Hindlimb muscle (tissue), 1 donor: Measurements from ENCODE around the gene SEPTIN12. TPM values are rescaled to one million over a fixed set of nuclear protein-coding genes. Genes with fewer than 3 reads are reported as not detected.

Experiments used
- DNase-seq: peaks from one replicate; pipeline ENCODE4 v3.0.0-alpha.2; 2013
- polyA plus RNA-seq: library from polyadenylated mRNA; unstranded; fragments of 120-200 nt; gene quantifications from one replicate; pipeline ENCODE4 v1.2.1, GENCODE V29; 2013; ENCODE audit not compliant: insufficient read length

Gene SEPTIN12, protein sequence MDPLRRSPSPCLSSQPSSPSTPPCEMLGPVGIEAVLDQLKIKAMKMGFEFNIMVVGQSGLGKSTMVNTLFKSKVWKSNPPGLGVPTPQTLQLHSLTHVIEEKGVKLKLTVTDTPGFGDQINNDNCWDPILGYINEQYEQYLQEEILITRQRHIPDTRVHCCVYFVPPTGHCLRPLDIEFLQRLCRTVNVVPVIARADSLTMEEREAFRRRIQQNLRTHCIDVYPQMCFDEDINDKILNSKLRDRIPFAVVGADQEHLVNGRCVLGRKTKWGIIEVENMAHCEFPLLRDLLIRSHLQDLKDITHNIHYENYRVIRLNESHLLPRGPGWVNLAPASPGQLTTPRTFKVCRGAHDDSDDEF
- not detected for polyA plus RNA-seq

DNA sequence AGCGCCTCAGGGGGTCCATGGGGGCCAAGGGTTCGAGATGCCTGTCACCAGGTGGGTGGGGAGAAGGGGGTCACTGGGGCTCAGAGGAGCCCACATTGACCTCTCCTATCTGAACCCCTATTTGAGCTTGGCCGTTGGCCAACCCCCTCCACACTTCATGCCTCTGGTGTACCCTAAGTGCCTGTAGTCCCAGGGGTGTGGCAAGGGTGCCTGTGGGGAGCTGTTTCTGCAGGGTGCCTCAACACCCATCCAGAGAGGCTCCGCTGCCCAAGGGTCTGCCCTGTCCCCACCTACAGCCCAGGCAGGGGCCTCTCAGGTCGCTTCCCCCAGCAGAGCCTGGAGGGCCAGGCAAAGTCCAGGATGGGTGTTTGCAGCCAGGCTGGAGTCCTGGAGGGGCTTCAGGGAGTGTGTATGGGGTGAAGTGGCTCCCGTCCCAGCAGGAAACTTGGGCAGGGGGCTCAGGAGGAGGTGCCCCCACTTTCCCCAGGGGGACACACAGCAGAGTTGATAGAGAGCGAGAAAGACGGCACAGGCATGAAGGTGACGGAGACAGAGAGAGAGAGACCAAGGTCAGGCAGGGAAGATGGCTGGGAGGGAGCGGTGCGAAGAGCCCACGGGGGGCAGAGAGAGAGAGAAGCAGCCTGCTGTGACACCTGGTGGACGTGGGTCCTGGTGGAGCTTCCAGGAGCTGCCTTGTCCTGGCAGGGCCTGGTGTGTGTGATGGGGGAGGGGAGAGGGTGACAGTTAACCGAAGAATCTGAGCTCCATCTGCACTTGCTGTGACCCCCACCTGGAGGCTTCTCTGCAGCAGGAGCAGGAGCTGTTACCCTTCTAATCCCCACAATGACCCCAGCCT, at the start of gene SEPTIN12:
TSS of gene SEPTIN12 (minus strand) at position 719 of the 856 bp plus-strand sequence. CDS start at position 19, 700 bp downstream.
- DNase-seq, result no peak

DNA sequence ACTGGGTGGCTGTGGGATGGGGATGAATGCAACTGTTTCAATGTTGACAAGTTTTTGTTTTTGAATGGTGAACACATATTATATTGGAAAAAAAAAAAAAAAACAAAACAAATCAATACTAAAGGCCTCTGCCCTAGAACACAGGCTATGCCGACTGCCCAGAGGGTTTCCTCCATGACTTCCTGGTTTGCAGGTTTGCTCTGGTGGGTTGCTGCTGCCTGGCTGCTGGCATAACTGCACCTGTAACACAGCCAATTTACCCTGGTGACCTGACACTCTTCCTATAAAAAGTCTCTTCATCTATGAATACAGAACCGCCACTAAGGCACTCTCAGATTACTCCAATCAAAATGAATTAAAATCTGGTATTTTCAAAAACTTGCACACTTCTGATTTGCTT, 48.6 kb upstream of the SEPTIN12 start:
- DNase-seq, result no peak

DNA sequence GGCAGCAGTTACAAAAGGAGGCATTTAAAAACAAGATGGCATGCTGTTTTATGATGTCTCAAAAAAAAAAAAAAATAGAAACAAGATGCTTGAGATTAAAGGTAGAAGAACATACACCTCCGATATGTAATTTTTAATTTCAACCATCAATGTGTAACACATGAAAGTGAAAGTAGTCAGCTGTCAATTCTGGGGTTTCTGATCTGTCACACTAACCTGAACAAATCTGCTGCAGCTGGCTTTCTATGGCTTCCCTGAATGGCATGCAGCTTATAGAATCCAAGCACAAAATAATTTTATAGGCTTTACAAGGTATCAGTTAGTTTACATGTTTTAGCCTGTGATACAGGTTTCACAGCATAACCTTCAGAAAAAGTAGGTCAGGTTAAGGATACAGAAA, 45.4 kb upstream of the SEPTIN12 start:
- no peak for DNase-seq

DNA sequence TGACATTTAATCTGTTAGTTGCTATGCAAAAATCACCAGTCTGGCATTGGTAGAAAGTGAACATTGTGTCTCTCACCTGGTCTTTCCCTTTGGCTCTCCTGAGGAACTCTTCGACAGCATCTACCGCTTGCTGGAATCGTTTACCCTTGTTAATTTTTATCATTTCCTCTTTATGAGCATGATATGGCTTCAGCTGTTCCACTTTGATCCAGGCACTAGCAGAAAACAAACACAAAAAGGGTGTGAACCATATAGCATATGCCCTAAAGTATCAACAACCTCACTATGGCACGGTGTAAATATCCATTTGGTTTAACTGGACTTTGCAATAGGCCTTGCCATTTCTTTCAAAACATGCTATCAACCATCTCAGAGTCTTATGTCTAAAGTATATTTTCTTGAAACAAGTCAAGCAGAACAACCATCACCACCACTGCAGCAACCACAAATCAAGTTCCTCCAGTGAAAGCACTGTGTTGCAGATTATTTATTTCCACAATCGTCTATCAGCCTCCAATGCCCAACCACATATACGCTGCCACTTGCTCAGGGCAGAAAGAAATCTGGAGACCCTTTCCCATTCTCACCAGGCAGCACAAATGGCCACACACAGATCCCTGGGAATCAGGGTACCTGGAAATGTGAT, 44.7 kb upstream of the SEPTIN12 start:
- DNase-seq, result no peak

DNA sequence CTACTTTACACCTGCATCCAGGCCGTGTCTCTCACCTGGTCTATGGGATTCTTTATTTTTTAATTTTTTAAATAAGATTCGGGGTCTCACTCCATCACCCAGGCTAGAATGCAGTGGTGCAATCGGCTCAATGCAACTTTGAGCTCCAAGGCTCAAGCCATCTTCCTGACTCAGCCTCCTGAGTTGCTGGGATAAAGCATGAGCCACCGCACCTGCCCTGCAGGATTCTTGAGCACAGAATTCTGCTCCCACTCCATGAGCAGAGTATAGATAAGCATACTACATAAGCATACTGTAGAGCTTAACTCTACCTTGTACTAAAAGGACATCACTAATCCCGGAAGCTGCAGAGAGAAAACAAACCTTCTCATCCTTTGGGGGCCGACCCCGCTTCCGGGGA, 43.5 kb upstream of the SEPTIN12 start:
- no peak for DNase-seq

DNA sequence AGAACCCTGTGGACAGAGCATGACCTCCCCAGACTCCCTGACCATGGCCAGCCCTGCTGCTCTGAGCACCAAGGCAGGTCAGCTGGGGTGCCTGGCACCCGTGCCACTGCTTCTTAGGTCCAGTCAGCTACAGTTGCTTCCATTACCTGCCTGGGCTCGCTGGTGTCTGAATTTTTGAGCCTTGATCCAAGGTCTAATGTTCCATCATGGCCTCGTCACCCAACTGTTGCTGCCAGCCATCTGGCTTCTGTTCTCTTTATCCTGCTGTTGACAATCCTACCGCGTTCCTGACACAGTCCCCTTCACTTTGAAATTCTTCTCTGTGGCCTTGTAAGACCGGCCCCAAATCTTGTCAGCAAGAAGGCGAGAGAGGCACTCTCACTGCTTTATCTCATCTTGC, 42.3 kb upstream of the SEPTIN12 start:
- DNase-seq, result no peak

DNA sequence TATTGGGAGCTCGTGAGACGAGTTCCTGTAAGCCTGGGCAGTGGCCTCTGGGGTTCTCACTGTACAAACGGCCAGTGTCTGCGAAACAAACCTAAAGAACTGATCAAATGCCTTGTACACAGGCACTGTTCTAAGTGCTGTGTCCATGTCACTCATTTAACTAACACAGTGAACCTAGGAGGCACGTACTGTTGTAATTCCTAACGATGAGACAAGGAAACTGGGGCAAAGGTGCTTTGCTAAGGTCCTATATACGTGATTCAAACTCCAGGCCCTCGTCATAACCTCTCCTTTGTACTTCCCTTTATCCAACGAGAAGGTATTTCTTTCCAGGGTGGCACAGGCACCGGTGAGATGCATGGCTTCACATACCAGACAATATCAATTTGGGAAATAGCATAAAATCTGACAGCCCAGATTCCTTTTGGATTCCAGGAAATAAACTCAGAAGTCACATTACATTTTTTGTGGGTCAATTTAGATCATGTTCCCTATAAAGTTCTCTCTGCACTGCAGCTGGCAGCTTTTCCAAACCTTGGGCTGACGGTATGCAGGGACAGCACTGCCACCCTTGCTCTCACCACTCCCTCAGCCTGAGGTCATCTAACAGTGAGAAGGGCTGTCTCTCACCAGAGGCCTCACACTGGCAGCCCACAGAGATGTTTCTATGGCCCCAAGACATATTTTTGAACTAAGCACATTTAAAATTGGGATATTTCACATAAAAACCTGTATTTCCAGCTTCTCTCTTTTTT, 40.6 kb upstream of the SEPTIN12 start:
- DNase-seq, result no peak

DNA sequence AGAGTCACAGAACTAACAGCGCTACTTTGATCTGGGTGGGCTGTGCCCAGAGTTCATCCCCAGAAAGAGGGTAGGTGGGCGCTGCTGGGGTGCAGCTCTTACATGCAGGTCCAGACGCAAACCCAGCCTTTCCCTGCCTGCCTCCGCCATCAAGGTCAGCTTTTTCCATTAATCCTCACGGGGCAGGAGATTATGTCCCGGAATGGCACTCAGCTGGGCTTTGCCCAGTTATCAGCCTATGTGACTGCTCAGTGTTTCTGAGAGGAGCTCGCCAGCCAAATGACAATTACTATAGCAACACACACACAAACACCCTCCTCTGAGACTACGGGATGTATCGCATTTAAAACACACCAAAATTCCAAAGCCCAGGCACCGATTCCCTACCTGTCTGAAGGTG, 38.8 kb upstream of the SEPTIN12 start:
- DNase-seq, result no peak

DNA sequence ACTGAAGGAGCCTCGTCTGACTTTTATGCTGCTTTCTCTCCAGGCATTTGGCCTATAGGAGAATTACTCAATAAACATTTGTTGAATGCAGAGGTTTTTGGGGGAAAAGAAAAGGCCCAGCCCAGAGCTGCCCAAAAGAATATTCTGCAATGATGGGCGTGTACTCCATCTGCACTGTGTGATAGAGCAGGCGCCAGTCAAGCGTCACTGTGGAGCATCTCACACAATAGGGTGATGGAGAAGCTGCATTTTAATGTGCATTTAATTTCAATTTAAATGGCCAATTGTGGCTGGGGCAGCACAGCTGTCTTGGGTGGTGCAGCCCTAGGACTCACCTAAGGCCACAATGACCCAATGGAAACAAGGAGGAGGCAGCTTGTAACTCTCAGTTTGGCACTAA, 38.4 kb upstream of the SEPTIN12 start:
- no peak for DNase-seq

DNA sequence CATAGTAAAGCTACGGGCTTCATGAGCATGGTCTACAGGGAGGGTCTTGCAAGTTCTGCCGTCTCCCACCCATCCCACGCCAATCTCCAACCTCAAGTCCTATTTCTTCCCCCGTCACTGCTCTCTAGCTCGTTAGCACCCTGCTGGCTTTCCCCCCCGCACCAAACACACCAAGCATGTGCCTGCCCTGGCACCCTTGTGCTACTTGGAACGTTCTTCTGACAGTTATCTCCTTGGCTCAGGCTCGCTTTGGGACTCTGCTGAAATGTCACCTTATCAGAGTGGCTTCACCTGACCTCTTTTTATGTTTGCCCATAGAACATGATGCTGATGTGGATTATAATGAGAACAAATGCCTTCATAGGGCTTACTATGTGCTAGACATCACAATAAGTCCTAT, 37.1 kb upstream of the SEPTIN12 start:
- DNase-seq, result no peak

DNA sequence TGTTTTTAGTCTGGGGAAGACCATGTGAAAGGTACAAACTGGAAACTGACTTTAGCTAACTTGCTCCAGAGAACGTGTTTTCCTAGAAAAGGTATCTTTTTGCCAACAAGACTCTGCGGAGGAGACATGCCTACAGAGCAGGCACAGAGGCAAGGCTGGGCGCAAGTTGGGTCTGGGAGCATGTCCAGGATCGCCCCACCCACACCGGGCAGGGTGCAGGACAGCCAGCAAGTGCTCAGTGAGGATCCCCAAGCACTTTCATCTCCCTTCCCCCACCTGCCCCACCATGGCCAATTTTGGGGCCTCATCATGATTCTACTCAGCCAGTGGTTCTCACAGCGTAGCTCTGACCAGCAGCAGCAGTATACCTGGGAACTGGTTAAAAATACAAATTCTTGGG, 32.5 kb upstream of the SEPTIN12 start:
- no peak for DNase-seq

DNA sequence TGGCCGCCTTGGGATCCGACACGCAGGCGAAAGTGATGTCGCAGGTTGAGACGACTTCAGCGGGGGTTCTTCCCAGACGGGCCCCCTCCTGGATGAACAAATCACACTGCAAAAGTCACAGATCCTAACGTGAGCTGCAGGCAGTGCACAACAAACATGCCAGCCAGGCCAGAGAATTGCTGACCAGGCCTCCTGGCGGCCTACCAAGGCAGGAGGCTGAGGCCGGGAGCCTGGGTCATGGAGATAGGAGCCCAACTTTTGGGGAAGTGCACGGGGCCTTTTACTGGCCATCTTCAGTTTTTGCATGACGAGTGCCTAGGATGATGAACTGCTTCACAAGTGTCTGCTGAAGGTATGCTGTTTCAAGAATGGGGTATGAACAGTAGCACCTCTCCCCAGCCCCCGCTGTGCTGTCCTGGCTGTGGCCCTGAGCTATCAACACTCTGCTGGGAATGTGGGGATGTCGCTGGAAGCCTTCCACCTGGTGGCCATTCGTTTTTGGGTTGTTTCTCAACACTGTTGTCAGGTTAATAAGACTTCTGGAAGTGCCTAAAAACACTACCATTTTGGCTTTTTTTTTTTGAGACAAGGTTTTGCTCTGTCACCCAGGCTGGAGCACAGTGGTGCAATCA, 26.5 kb upstream of the SEPTIN12 start:
- DNase-seq, result no peak

DNA sequence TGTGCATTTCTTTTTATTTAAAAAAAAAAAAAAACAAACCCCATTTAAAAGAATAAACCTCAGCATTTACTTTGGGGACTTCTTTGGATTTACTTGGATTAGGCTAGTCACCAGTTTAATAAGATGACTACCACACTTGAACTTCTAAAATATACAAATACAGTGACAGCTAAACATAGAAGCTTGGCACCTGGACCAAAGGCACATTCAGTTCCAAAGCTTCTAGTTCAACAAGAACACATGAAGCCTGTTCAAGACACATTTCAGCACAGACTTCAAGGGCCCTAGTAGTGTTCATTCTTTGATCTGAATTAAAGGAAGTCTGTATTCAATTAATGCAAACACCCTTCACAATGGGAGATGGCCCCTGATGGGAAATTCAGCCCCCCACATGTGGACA, 25.9 kb upstream of the SEPTIN12 start:
- no peak for DNase-seq

DNA sequence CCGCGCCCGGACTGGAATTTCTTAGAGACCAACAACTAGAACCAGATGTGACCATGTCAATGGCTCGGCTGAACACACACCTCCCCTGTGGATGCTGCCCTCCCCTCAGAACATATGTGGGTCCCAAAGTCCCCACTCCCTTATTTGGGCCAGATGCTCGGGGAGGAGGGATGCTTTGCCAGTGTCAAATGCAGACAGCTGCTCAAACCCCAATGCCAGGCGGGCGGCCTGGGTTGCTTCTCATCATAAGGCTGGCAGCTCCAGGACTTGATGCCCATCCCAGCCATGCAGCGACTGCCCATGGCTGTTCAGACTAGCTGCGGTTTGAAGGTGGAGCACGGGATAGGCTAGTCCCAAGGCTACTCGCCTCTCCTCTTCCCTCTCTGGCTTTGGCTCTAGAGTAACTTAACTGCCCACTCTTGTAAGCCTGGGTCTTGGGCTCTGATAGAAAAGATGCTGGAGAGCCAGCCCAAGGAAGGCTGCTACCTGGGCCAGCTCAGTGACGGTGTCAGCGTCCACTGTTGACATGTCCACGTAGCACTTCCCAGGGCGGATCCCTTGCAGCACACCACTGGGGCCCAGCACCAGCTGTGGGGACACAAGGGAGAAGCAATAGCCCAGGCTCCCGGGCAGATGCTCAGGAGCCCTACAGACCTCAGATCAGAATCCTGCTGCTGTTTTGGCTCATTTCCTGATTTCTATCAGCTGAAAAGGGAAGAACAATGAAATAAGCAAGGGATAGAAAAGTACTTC, 25.3 kb upstream of the SEPTIN12 start:
- DNase-seq, result no peak

DNA sequence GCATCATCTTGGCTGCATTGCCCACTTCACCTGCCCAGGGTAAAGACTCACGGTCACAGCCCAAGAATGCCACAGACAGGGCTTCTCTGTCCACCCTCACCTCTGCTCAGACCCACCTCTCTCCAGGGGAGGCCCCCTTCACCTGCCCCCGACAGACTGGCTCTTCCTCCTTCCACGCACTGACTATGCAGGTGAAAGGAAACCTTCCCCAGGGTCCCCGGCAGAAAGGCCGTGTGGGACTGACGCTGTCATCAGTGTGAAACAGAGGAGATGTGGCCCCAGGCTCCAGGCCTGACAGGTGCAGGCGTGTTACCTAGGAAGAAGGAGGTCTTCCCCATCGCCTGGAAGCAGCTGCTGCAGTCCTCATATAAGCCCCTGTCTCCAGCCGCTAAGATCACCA, 23.6 kb upstream of the SEPTIN12 start:
- no peak for DNase-seq

DNA sequence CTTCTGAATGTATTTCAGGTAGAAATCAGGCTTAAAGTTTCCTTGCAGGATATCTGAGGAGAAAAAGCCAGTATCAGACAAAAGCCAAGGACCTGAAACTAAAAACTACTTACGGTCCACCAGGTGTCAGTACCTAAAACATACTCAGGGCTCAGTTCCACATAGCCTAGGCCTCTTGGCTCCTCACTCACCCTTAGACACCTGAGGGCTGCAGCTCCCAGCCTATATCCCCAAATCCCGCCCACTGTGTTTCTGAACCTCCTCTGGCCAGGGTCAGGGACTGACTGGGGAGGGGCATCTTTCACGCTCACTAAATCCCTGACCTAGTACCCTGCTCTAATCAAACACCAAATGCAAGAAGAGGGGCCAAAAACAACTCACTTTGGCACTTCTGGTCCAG, 23.1 kb upstream of the SEPTIN12 start:
- DNase-seq, result no peak

DNA sequence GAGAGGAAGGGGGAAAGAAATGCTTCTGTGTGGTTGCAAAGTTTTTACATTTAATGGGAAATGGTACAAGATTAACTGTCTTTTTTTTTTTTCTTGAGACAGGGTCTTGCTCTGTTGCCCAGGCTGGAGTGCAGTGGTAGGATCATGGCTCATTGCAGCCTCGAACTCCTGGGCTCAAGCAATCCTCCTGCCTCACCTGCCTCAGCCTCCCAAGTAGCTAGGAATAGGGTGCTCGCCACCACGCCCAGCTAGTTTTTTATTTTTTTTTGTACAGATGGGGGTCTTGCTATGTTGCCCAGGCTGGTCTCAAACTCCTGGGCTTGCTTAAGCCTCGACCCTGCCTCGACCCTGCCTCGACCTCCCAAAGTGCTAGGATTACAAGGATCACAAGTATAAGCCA, 18.1 kb upstream of the SEPTIN12 start:
- no peak for DNase-seq

DNA sequence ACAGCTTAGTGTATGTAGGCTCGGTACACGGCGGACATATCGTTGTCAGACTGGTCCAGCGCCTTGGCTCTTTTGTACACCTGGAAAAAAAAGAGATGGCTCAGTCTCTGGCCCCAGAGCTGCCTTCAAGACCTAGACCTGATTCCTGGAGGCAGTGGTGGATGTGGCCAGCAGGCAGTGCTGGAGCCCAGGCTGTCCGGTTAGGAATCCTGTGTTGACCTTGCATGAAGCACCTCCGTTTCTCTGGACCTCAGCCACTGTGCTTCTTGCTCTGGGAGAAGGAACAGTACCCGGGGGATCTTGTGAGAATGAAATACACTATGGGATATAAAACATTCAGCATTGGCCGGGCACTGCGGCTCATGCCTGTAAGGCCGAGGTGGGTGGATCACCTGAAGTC, 17.1 kb upstream of the SEPTIN12 start:
- DNase-seq, result no peak

DNA sequence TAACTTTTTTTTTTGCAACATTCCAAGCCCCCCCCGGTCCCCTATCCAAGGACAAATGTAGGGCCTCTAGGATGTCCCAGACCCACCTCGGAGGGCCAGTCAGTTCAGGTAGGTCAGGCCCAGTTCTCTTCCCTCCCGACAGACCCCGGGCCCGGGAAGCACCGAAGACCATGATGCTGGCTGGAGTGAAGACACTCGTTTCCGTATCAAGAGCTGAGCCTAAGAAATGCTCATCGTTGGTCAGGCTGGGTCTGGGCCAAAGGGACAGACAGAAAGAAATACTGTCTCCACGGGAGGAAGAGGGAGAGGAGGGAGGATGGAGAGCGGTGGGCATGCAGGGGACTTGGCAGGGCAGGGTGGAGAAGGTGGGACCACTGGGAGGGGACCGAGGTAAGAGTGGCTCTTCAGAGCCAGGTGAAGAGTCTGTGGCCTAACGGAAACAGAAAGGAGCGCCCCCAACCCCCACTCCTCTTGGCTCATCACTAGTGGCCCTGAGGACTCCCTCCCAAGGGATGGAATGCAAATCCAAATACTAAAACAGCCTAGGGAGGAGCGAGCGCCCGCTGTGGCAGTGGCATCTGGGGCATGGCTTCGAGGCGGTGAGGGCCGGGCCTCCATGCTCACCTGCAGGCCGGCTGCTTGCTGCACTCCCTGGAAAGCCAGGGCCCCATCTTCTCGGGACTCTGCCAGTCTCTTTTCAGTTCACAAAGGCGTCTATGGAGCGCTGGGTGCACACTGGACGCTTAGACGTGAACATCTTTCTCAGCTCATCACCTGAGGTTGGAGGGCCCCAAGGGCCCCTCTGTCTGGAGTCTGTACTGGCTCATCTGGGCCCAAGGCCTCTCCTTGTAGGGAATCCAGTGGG, 16.0 kb upstream of the SEPTIN12 start:
- no peak for DNase-seq

DNA sequence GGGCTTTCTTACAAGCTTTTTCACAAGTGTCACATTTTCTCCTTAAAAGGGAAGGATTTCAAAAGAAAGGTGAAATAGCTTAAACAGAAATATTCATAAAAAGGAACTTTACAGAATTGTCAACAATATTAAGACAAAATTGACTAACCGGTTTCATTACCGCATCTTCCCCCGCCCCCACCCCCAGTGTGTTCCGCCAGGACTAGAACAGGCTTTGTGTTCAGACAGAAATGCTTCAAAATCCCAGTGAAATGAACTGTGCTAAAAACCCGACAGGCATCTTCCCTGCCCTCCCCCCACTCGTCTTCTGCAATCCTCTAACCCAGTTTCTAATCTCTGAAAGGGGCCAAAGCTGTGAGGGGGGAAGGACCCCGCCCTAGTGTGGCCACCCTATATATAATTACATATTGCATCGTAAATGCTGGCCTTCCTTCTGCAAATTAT, 15.3 kb upstream of the SEPTIN12 start:
- DNase-seq, result no peak
